C4-2B (cell line): ENCODE results near the gene CREB5.

Source experiments
- CTCF ChIP-seq: fragments of 450-650 bp; conservative IDR thresholded peaks from 2 replicates; pipeline ENCODE4 v1.5.1; 2017; ENCODE audit warnings: mild to moderate bottlenecking
- ZFX ChIP-seq: fragments of 450-650 bp; IDR thresholded peaks from 2 replicates; pipeline ENCODE4 v1.6.1; 2017

GRCh38 chr7:28364082-28364481, 48.2 kb upstream of the CREB5 start:
- TF ChIP-seq CTCF (peak; percentile 20), ZFX (no peak)
